IMR-90 (cell line): ENCODE results near the gene AGAP1.

Experiments
- BHLHE40 ChIP-seq: fragments of 150-350 bp; IDR thresholded peaks from 2 replicates; pipeline ENCODE4 v1.6.1; 2016; ENCODE audit warnings: mild to moderate bottlenecking, low read depth, low read length
- CEBPB ChIP-seq: IDR thresholded peaks from 2 replicates; pipeline ENCODE4 v1.6.1; 2012; ENCODE audit warnings: low read depth, low read length, improper control_type of control experiment
- POLR2A ChIP-seq: IDR thresholded peaks from 2 replicates; pipeline ENCODE4 v1.6.1; 2012; ENCODE audit warnings: mild to moderate bottlenecking, low read depth, low read length
- RAD21 ChIP-seq: IDR thresholded peaks from 2 replicates; pipeline ENCODE4 v1.6.1; 2012; ENCODE audit warnings: low read length, improper control_type of control experiment
- RCOR1 ChIP-seq: IDR thresholded peaks from 2 replicates; pipeline ENCODE4 v1.6.1; 2012; ENCODE audit warnings: mild to moderate bottlenecking, low read length, improper control_type of control experiment; ENCODE audit not compliant: insufficient replicate concordance
- TF ChIP-seq, protein P1 (sequence below): conservative IDR thresholded peaks from 2 replicates; pipeline ENCODE4 v1.5.1; 2012; ENCODE audit warnings: mild to moderate bottlenecking, low read depth, low read length, improper control_type of control experiment
- TF ChIP-seq, protein P2 (sequence below): fragments of 150-350 bp; IDR thresholded peaks from 2 replicates; pipeline ENCODE4 v1.6.1; 2017; ENCODE audit warnings: mild to moderate bottlenecking, antibody characterized with exemption, low read length, low read depth

DNA sequence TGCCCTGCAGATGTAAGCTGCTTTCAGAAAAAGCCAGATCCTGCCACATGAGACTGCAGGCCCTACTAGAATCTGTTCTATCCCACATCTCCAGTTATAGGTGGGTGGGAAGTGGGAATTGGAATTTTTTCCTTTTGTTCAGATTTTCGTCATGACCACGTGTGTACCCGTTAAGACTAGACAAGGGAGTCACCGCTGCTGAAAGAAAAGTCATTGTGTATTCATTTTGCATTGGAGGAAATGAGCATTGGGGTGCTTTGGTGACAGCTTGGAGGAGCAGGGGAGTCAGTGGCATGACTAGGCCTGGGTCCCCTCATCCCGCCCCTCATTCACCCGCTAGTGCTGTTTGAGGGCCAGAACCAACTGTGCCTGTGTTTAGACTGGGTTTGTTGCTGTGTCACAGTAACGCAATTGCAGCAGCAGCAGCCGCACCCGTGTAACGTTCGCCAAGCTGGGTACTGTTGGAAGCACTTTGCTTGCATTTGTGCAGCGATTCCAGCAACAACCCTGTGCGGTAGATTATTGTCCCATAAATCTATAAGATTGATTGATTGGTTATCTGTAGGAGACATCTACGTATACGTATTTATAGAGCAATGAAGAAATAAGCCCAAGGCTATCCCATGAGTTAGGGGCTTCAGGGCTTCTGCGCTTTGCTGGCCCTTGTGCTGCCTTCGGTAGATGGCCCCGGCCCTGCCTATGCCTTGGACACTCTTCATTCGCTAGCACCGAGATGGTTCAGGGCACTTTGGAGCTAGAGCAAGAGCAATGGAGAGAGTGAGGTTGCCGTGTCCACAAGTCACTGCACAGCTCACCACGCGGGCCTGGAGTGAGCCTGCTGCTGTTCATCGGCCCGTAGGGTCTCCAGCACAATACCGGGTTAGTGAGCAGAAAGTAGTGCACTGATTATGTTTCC, 194.9 kb downstream of the AGAP1 start:
- TF ChIP-seq BHLHE40 (no peak), RCOR1 (no peak), POLR2A (no peak), RAD21 (no peak), CEBPB (no peak)
- TF ChIP-seq, protein P1, sequence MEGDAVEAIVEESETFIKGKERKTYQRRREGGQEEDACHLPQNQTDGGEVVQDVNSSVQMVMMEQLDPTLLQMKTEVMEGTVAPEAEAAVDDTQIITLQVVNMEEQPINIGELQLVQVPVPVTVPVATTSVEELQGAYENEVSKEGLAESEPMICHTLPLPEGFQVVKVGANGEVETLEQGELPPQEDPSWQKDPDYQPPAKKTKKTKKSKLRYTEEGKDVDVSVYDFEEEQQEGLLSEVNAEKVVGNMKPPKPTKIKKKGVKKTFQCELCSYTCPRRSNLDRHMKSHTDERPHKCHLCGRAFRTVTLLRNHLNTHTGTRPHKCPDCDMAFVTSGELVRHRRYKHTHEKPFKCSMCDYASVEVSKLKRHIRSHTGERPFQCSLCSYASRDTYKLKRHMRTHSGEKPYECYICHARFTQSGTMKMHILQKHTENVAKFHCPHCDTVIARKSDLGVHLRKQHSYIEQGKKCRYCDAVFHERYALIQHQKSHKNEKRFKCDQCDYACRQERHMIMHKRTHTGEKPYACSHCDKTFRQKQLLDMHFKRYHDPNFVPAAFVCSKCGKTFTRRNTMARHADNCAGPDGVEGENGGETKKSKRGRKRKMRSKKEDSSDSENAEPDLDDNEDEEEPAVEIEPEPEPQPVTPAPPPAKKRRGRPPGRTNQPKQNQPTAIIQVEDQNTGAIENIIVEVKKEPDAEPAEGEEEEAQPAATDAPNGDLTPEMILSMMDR: no peak
- TF ChIP-seq, protein P2, sequence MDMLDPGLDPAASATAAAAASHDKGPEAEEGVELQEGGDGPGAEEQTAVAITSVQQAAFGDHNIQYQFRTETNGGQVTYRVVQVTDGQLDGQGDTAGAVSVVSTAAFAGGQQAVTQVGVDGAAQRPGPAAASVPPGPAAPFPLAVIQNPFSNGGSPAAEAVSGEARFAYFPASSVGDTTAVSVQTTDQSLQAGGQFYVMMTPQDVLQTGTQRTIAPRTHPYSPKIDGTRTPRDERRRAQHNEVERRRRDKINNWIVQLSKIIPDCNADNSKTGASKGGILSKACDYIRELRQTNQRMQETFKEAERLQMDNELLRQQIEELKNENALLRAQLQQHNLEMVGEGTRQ: no peak
